Activated naive CD4-positive, alpha-beta T cell treated with Interleukin-2 at 50 U/mL for 16 hours (primary cell): ENCODE measurements around the gene ATP1B2.

Source experiments
- DNase-seq: peaks from one replicate; pipeline ENCODE4 v3.0.0-alpha.2; 2020

ATP1B2 gene

DNA sequence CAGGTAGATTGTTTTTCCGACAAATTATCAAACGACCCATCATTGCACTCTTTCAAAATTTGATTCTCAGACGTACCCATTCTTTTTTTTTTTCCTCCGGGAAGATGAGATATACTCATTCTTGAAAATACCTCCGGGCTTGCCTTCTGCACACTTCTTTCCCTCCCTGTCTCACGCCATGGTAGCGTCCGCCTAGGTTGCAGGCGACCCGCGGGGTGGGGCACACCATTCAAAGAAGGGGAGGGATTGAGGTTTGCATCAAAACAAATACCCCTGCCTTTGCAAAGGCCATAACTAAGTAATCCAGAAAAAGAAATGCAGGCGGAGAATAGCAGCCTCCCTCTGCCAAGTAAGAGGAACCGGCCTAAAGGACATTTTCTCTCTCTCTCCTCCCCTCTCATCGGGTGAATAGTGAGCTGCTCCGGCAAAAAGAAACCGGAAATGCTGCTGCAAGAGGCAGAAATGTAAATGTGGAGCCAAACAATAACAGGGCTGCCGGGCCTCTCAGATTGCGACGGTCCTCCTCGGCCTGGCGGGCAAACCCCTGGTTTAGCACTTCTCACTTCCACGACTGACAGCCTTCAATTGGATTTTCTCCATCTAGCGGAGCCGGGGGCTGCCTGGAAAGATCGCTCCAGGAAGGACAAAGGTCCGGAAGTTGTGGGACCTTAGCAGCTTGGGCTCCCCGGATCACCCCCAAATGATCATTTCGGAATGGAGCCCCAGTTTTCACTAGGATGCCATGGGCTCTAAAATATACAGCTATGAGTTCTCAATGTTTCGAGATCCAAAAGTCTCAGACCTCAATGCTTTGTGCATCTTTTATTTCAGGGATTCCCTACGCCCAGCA is 35.7 kb downstream of the ATP1B2 start:
- peak; percentile 80 for DNase-seq

DNA sequence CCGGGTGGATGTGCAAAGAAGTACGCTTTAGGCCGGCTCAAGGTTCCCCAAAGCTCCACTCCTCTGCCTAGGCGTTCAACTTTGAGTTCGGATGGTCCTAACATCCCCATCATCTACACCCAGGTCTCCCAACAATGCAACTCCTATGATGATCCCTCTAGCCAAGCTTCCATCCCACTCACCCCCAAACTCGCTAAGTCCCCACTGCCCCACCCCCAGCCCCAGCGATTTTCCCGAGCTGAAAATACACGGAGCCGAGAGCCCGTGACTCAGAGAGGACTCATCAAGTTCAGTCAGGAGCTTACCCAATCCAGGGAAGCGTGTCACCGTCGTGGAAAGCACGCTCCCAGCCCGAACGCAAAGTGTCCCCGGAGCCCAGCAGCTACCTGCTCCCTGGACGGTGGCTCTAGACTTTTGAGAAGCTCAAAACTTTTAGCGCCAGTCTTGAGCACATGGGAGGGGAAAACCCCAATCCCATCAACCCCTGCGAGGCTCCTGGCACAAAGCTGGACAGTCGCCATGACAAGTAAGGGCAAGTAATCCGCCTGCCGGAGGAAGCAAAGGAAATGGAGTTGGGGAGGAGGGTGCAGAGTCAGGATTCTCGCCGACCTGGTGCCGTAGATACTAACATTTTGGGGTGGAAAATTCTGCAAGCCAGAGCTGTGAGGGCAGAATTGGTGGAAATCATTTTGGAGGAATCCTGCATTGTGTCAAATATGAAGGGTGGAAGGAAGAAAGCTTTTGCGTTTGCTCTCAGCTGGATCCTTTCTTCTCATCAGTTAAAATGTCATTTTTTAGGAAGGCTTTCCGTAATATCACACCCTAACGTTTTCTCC is 36.6 kb downstream of the ATP1B2 start, which contains the start of gene TP53:
TP53 (minus strand) TSS at position 419 of the 836 bp plus-strand sequence. CDS start 10,896 bp downstream, outside the sequence.
- peak; percentile 92 for DNase-seq

GRCh38 chr17:7687908-7688807 is 37.4 kb downstream of the ATP1B2 start, which contains the start of gene WRAP53:
Gene WRAP53 (plus strand): TSS chr17:7688477. CDS start chr17:7688649, 172 bp downstream.
- DNase-seq, result peak; percentile 96

DNA sequence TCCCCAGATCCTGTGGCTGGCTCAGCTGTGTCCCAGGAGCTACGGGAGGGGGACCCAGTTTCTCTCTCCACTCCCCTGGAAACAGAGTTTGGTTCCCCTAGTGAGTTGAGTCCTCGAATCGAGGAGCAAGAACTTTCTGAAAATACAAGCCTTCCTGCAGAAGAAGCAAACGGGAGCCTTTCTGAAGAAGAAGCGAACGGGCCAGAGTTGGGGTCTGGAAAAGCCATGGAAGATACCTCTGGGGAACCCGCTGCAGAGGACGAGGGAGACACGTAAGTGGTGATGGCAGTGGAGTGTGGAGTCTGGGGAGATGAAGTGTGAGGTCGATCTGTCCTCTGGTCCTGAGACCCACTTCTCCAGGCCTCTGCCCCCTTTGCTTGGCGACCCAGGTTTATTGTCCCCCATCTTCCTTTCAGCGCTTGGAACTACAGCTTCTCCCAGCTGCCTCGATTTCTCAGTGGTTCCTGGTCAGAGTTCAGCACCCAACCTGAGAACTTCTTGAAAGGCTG is 38.1 kb downstream of the ATP1B2 start:
- no peak for DNase-seq

GRCh38 chr17:7695586-7695985 is 44.9 kb downstream of the ATP1B2 start:
- DNase-seq, result no peak

GRCh38 chr17:7697828-7698588 is 47.3 kb downstream of the ATP1B2 start:
- DNase-seq, result no peak

- no peak for DNase-seq
These were observed 49.8 kb downstream of the ATP1B2 start for GRCh38 chr17:7700510-7700909.

- DNase-seq, result no peak
These were observed 51.0 kb downstream of the ATP1B2 start for GRCh38 chr17:7701681-7702080.

- DNase-seq, result no peak
These were observed 52.0 kb downstream of the ATP1B2 start for GRCh38 chr17:7702776-7703175.

GRCh38 chr17:7703584-7704479 is 53.1 kb downstream of the ATP1B2 start:
- DNase-seq, result no peak

- no peak for DNase-seq
These were observed 54.0 kb downstream of the ATP1B2 start, which contains the start of gene EFNB3 for GRCh38 chr17:7704601-7705268. Gene EFNB3 (plus strand): TSS chr17:7705202. CDS start chr17:7705599, 397 bp downstream.

DNA sequence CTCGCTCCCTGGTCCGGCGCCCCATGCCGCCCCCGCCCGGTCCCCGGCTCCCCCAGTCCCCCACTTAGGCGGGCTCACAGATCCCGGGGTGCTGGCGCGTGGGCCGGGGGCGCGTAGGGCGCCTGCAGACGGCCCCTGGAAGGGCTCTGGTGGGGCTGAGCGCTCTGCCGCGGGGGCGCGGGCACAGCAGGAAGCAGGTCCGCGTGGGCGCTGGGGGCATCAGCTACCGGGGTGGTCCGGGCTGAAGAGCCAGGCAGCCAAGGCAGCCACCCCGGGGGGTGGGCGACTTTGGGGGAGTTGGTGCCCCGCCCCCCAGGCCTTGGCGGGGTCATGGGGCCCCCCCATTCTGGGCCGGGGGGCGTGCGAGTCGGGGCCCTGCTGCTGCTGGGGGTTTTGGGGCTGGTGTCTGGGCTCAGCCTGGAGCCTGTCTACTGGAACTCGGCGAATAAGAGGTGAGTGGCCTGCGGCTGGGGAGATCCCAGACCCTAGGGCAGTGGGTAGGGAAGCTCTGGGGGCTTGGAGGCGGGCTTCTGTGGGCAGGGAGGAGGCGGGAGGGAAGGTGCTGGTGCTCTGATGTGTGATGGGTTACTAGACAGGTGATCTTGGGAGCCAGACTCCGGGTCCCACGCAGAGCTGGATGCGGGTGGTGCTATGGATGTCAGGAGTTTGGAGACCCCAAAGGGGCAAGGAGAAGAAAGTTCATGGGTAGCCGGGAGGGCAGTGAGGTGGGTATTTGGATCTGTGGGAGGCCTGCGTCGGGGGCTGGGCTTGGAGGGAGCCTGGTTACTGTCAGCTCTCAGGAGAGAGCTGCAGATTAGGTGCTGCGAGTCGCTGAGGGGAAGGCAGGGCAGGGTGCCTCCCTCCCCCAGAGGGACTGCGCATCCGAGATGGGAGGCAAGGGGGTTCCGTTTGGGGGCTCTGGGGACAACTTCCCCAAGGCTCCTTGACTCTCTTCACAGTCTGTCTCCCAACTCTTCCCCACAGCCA is 54.8 kb downstream of the ATP1B2 start:
- no peak for DNase-seq

GRCh38 chr17:7706631-7707354 is 56.1 kb downstream of the ATP1B2 start:
- DNase-seq, result no peak
